OCI-LY3 (cell line): ENCODE measurements around the gene TSPAN31.

Experiments
- EZH2phosphoT487 ChIP-seq: fragments of 200-600 bp; shearing (Covaris generic); IDR thresholded peaks from 2 replicates; pipeline ENCODE4 v1.6.1; 2018; ENCODE audit warnings: antibody characterized with exemption, mixed run types, low read depth
- TF ChIP-seq, protein P1 (sequence below): fragments of 200-600, 300-600 bp; sonication (generic); IDR thresholded peaks from 2 replicates; pipeline ENCODE4 v1.5.1; 2014; ENCODE audit warnings: antibody characterized with exemption, low read length, low read depth

GRCh38 chr12:57783861-57784260, 39.0 kb downstream of the TSPAN31 start:
- TF ChIP-seq, protein P1, sequence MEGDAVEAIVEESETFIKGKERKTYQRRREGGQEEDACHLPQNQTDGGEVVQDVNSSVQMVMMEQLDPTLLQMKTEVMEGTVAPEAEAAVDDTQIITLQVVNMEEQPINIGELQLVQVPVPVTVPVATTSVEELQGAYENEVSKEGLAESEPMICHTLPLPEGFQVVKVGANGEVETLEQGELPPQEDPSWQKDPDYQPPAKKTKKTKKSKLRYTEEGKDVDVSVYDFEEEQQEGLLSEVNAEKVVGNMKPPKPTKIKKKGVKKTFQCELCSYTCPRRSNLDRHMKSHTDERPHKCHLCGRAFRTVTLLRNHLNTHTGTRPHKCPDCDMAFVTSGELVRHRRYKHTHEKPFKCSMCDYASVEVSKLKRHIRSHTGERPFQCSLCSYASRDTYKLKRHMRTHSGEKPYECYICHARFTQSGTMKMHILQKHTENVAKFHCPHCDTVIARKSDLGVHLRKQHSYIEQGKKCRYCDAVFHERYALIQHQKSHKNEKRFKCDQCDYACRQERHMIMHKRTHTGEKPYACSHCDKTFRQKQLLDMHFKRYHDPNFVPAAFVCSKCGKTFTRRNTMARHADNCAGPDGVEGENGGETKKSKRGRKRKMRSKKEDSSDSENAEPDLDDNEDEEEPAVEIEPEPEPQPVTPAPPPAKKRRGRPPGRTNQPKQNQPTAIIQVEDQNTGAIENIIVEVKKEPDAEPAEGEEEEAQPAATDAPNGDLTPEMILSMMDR: no peak
- TF ChIP-seq EZH2phosphoT487: no peak
